ENCODE results near the gene SPOCK2.

SPOCK2 gene

DNA sequence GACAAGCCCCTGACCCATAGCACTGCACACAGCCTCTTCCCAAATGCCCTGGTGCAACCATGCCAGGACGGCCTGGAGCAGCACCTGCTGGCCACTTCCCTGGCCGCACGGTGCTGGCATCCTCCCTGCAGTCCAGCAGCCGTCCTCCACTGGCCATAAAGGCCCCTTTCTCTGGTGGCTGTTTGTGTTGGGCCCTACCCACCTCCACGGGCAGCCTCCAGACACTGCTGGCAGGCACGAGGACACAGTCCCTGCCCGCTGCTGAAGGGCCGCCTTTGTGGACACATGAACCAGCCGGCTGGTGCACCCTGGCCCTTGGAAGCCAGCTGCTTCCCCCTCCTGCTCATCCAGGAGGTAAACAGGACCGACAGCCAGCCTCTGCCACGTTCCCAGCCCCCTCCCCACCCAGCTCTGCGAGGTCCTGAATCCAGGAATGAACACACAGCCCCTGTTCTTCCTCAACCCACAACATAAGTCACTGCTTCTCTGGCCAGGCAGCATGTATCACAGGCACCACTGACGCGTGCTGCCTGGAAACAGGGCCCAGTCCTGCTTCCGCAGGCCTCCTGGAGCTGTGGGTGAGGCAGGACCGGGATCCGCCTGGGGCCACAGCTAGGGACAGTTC lies 43.8 kb downstream of the SPOCK2 start:
- Histone ChIP-seq H3K4me3 (ENCODE audit: low read depth, low read length) (no peak overlapping the region), H3K27me3 (ENCODE audit: insufficient read depth, low read depth, severe bottlenecking) (no peaks in the 10 kb centered on the region), H3K9me3 (ENCODE audit: severe bottlenecking) (peaks cover 1% of the 10 kb centered on the region), H3K27ac (no peak overlapping the region), H3K36me3 (no peaks in the 10 kb centered on the region)
- TF ChIP-seq, protein P1, sequence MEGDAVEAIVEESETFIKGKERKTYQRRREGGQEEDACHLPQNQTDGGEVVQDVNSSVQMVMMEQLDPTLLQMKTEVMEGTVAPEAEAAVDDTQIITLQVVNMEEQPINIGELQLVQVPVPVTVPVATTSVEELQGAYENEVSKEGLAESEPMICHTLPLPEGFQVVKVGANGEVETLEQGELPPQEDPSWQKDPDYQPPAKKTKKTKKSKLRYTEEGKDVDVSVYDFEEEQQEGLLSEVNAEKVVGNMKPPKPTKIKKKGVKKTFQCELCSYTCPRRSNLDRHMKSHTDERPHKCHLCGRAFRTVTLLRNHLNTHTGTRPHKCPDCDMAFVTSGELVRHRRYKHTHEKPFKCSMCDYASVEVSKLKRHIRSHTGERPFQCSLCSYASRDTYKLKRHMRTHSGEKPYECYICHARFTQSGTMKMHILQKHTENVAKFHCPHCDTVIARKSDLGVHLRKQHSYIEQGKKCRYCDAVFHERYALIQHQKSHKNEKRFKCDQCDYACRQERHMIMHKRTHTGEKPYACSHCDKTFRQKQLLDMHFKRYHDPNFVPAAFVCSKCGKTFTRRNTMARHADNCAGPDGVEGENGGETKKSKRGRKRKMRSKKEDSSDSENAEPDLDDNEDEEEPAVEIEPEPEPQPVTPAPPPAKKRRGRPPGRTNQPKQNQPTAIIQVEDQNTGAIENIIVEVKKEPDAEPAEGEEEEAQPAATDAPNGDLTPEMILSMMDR (IDR thresholded peaks at IDR 0.05; ENCODE audit: low read depth, low read length) = peak; percentile 57
- DNase-seq = no peak

DNA sequence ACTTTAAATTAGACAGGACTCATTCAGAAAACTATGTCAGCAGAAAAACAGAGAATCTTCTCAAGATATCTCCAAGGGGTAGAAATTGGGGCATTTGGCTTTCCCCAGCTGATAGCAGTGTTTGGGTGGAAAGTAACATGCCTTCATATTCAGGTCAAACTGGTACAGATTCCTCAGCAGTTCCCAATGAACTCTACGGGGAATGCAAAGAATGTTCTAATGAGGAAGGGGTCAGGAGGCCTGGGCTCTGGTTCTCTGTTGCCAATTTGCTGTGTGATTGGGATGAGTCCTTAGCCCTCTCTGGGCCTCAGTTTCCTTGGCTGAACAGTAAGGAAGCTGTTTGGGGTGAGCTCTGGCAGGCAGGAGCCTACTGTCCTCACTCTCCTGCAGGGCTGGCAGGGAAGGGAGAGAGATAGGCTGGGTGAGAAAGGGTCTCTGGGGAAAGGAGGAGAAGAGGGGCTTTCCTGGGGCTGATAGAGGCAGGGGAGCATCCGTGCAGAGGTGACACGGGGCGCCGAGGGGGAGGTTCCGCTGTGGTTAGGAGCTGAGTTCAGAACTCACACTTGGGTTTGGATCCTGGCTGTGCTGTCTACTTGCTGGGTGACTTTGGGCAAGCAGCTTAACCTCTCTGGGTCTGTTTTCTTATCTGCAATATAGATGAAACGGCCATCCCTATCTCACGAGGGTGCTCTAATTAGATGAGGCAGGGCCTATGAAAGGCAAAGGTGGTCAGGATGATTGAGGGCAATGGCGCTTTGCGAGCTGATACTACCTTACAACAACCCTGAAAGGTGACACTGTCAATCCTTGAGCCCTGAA lies 45.1 kb downstream of the SPOCK2 start:
- Histone ChIP-seq H3K27ac (no peak overlapping the region), H3K27me3 (ENCODE audit: insufficient read depth, low read depth, severe bottlenecking) (no peaks in the 10 kb centered on the region), H3K4me3 (ENCODE audit: low read depth, low read length) (no peak overlapping the region), H3K9me3 (ENCODE audit: severe bottlenecking) (no peaks in the 10 kb centered on the region), H3K36me3 (no peaks in the 10 kb centered on the region)
- TF ChIP-seq, protein P1 (IDR thresholded peaks at IDR 0.05; ENCODE audit: low read depth, low read length) = no peak
- DNase-seq = no peak

DNA sequence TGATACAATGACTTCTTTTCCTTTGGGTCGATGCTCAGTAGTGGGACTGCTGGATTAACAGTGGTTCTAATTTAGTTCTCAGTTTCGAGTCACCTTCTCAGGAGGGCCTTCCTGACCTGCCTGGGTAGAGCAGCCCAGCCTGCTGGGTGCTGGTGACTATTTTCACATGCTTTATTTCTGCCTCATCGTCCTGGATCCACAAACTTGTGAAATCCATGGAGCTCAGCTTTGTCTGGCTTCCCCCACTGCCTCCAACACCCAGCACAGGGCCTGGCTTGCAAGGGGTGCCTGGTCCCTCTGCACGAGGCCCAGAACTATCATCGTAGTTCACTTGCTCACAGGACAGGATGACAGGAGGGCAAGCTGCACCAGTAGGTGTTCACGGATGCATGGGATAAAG lies 46.9 kb downstream of the SPOCK2 start:
- H3K36me3 ChIP-seq = no peaks in the 10 kb centered on the region
- DNase-seq = no peak
- H3K4me3 ChIP-seq (ENCODE audit: low read depth, low read length) = no peak overlapping the region
- no peaks in the 10 kb centered on the region for H3K27me3 ChIP-seq (ENCODE audit: insufficient read depth, low read depth, severe bottlenecking)
- TF ChIP-seq, protein P1 (IDR thresholded peaks at IDR 0.05; ENCODE audit: low read depth, low read length) = no peak
- no peak overlapping the region for H3K27ac ChIP-seq
- no peaks in the 10 kb centered on the region for H3K9me3 ChIP-seq (ENCODE audit: severe bottlenecking)

DNA sequence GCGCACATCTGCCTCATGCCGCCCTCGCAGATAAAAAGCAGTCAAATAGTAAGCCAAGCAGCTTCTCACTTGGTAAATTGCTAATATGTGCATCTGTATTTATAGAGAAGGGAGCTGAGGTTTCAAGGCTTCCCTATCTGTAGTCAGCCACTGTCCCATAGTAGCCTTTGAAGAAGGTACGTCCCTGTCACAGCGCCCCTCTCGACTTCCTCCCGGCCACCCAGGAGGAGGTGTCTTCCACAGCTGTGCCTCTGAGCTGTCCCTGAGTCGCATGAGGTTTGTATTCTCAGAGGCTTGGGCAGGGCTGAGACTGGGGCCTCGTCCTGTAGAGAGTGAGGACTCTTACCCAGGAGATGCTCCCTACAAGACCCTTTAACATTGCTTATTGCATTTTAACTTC lies 49.0 kb downstream of the SPOCK2 start:
- H3K36me3 ChIP-seq = no peaks in the 10 kb centered on the region
- H3K9me3 ChIP-seq (ENCODE audit: severe bottlenecking) = no peaks in the 10 kb centered on the region
- DNase-seq = no peak
- no peak overlapping the region for H3K27ac ChIP-seq
- H3K27me3 ChIP-seq (ENCODE audit: insufficient read depth, low read depth, severe bottlenecking) = no peaks in the 10 kb centered on the region
- no peak overlapping the region for H3K4me3 ChIP-seq (ENCODE audit: low read depth, low read length)
- TF ChIP-seq, protein P1 (IDR thresholded peaks at IDR 0.05; ENCODE audit: low read depth, low read length) = no peak

DNA sequence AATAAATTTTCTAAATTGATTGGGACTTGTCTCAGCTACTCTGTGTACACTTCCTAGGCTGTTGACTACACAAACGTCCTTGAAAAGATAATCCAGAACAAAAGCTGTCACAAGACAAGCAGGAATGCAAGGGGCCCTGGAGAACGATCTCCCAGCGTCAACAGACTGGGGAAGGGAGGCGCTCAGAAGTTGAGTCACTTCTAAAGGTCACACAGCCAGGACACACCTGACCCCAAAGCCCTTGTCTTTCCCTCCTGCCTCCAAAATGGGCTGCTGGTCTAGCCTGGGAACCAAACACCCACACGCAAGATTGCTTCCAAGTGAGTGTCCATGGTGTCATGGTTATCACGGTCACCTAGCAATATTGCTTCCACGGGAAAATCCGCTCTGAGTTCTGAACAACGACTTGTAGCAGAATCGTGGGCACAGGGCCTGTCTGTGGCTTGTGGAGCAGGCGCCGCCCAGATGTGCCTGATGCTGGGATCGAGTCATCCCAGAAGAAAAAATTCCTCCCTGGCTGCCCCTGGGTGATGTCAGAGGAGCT lies 49.8 kb downstream of the SPOCK2 start:
- Histone ChIP-seq H3K9me3 (ENCODE audit: severe bottlenecking) (no peaks in the 10 kb centered on the region), H3K27me3 (ENCODE audit: insufficient read depth, low read depth, severe bottlenecking) (no peaks in the 10 kb centered on the region), H3K4me3 (ENCODE audit: low read depth, low read length) (no peak overlapping the region), H3K36me3 (no peaks in the 10 kb centered on the region), H3K27ac (no peak overlapping the region)
- TF ChIP-seq, protein P1 (IDR thresholded peaks at IDR 0.05; ENCODE audit: low read depth, low read length) = no peak
- no peak for DNase-seq

All from WERI-Rb-1 (cell line).